Mesodermal cell (in vitro differentiated cells): ENCODE data around the gene COG6.

ENCODE experiments used
- H3K27ac ChIP-seq: 2 replicates; pipeline ENCODE4 v1.7.0; 2013; ENCODE audit warnings: mild to moderate bottlenecking, low read depth, low read length, moderate library complexity; ENCODE audit not compliant: severe bottlenecking
- H3K36me3 ChIP-seq: 2 replicates; pipeline ENCODE4 v1.7.1; 2013; ENCODE audit warnings: mild to moderate bottlenecking, low read length, moderate library complexity; ENCODE audit not compliant: control insufficient read depth, insufficient read depth
- H3K4me1 ChIP-seq: one replicate; pipeline ENCODE4 v1.7.1; 2013; ENCODE audit warnings: mild to moderate bottlenecking, low read length; ENCODE audit not compliant: insufficient read depth, control insufficient read depth, poor library complexity, severe bottlenecking
- H3K4me3 ChIP-seq: 2 replicates; pipeline ENCODE4 v1.7.0; 2013; ENCODE audit warnings: low read length, control low read depth, mild to moderate bottlenecking; ENCODE audit not compliant: insufficient read depth, poor library complexity, severe bottlenecking; ENCODE audit errors: extremely low read depth
- H3K9me3 ChIP-seq: 2 replicates; pipeline ENCODE4 v1.7.1; 2013; ENCODE audit warnings: mild to moderate bottlenecking, low read length, moderate library complexity; ENCODE audit not compliant: control insufficient read depth
- WGBS, 2 experiments: methylation state at CpG; one replicate each; pipeline ENCODE4 v1.1.5; 2013; ENCODE audit warnings: missing lambda C conversion rate in 2 of 2; ENCODE audit not compliant: insufficient coverage in 2 of 2; 5-methylcytosine and 5-hydroxymethylcytosine counted together

COG6 gene

DNA sequence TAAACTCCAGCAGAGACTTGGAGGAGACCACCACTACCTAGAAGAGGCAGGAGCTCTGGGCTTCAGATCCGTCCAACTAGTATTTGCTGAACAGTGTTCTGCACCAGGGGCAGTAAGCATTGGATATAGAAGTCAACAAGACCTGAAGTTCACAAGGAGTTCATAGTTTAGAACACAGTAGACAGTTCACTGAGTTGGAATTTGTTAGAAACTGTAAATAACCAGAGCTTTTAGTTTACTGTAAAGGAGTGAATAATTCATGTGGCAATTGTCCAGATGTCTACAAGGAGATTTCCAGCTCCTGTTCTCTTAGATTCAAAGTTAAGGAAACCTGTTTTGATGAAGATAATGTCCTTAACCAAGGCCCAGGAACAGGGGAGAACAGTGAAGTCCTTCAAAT, 128.9 kb downstream of the COG6 start:
- H3K9me3 ChIP-seq: peaks cover 11% of the 10 kb centered on the region
- H3K4me3 ChIP-seq: no peak overlapping the region
- peaks cover 7% of the 10 kb centered on the region for H3K4me1 ChIP-seq
- no peak overlapping the region for H3K27ac ChIP-seq
- 82 to 88% methylated on average over 1 of the region's 1 CpG for WGBS, 2 experiments
- H3K36me3 ChIP-seq: no peaks in the 10 kb centered on the region

DNA sequence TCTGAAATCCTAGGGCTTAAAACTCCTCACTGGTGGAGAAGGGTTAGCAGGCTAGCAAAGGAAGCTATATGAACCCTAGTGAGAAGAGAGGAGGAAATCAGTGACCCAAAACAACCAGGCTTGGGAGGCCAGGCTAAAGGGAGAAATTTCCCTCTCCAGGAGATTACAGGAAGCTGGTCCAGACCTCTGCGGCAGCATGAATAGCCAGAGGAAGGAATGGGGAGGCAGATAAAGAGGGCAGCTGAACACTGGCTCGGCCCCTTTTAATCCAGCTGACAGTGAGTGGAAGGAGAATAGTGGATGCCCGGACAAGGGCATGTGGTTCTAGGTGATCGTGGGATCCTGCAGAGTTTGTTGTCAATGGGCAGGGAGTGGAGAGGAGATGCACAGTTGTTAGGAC, 130.6 kb downstream of the COG6 start:
- Histone ChIP-seq H3K36me3 (no peaks in the 10 kb centered on the region), H3K27ac (peak overlapping the region; percentile 4), H3K4me3 (no peak overlapping the region), H3K4me1 (no peaks in the 10 kb centered on the region), H3K9me3 (peaks cover 17% of the 10 kb centered on the region)
- 62 to 71% methylated on average over 3 to 4 of the region's 4 CpGs for WGBS, 2 experiments

DNA sequence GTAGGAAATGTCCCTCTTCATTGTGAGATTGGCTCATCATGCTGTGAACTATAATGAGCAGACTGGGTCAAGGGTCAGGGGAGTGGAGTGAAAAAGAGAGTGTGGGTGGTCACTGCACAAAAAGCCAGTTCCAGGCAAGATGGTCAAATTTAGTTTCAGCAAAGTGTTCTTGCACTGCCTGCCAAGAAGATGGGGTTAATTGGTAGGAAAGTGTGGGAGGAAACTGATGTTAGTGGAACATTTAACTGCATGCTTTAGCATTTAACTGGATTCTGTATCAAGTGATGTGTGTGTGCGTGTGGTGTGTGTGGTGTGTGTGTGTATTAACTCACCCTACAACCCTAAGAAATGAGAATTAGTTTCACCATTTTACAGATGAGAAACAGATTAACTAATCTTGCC, 131.6 kb downstream of the COG6 start:
- Histone ChIP-seq H3K9me3 (peaks cover 17% of the 10 kb centered on the region), H3K4me1 (no peaks in the 10 kb centered on the region), H3K4me3 (no peak overlapping the region), H3K27ac (no peak overlapping the region), H3K36me3 (no peaks in the 10 kb centered on the region)
- no CpG with 5 or more reads among the region's 1 CpG for WGBS, 2 experiments

DNA sequence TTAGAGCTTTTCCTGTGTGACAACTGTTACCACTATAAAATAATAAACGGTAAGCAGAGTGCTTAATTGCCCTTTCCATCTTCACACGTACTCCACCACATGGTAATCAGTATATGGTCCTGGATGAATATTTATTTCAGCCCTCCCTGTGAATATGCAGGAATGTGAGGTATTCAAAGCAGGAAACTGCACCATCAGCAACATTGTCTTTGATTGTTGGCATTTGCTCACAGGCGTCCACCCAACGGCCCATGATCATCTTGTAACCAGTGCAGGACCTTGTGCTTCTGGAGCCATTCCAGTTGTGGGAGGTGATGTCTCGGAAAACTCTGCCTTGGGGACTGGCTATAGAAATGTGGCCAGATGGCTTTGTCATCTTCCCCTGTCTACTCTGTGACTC, 132.6 kb downstream of the COG6 start:
- Histone ChIP-seq H3K9me3 (peaks cover 17% of the 10 kb centered on the region), H3K36me3 (no peaks in the 10 kb centered on the region), H3K27ac (no peak overlapping the region), H3K4me1 (no peaks in the 10 kb centered on the region), H3K4me3 (no peak overlapping the region)
- WGBS, 2 experiments: 65 to 85% methylated on average over 3 of the region's 5 CpGs

DNA sequence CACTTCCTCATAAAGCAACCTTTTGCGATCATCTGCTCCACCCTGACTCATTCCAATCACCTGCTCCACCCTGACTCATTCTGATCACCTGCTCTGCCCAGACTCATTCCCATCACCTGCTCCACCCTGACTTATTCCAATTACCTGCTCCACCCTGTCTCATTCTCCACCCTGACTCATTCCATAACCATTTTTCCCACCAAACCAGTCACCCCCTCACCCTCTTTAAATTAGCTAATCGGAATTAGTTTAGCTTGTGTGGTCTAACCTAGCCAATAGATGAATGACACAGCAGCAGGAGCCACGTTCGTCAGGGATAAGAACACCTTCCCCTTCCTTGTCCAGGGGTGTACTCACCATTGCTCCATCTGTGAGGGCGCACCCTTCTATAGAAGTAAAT, 134.0 kb downstream of the COG6 start:
- Histone ChIP-seq H3K36me3 (no peaks in the 10 kb centered on the region), H3K4me1 (no peaks in the 10 kb centered on the region), H3K9me3 (peaks cover 17% of the 10 kb centered on the region), H3K4me3 (no peak overlapping the region), H3K27ac (no peak overlapping the region)
- 81 to 100% methylated on average over 2 to 4 of the region's 5 CpGs for WGBS, 2 experiments
